ENCODE results near the gene CST1.

Gene CST1

DNA sequence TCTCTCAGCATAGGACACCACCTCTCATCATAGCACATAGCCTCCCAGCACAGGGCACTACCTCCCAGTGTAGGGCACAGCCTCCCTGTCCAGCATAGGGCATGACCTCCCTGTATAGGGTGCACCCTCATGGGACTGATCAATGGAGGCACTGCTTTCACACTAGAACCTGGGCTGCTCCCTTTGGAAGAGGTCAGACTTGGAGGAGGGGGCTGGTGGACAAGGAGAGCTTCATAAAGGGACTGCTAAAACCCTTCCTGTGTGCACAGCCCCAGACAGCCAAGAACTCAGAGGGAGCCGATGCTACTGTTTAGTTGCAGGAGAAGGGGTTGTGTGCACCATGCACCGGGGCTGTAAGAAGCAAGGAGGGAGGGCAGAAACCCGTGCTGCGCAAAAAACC, 40.0 kb downstream of the CST1 start:
- Mint-ChIP-seq H3K9me3 (no peaks in the 10 kb centered on the region), H3K27ac (no peak overlapping the region), H3K4me1 (no peaks in the 10 kb centered on the region), H3K36me3 (no peaks in the 10 kb centered on the region), H3K4me3 (no peak overlapping the region), H3K27me3 (peaks cover 3 to 4% of the 10 kb centered on the region in 2 donors)
- no peak for DNase-seq
- ATAC-seq (replicated peaks) = peak in 1 of 2 donors; percentile 27

DNA sequence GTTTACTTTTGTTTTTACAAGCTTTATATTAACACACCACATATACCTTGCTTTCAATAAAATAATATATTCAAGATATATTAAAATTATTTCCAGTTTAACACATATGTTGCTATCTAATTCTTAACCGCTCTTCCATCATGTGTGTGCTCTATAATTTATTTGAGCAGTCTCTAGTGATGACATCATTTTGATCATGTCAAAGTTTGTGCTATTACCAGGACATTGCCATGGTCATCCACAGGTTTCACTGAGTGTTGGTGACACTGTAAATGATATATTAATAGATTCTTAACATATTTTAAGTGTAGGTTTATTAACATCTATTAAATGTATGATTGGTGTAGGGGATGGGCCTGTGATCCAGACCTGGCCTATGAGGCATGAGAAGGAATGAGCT, 44.8 kb downstream of the CST1 start:
- Mint-ChIP-seq H3K27ac (no peak overlapping the region), H3K4me3 (no peak overlapping the region)
- no peak for DNase-seq

DNA sequence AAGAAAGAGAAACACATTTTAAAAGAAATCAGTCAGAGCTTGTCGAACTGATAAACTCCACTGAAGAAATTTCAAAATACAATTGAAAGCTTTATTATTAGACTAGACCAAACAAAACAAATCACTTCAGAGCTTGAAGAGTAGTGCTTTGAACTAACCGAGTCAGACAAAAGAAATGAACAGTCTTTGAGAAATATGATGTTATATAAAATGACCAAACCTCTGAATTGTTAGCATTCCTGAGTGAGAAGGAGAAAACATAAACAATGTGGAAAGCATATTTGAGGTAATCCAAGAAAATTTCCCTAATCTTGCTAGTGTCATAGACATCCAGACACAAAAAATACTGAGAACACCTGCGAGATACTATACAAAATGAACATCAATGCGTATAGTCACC, 48.7 kb downstream of the CST1 start:
- DNase-seq = no peak
- no peak for ATAC-seq (replicated peaks)
- H3K9me3 Mint-ChIP-seq = no peaks in the 10 kb centered on the region
- no peaks in the 10 kb centered on the region for H3K4me1 Mint-ChIP-seq
- H3K27me3 Mint-ChIP-seq = peaks cover 2 to 13% of the 10 kb centered on the region in 2 donors
- no peaks in the 10 kb centered on the region for H3K36me3 Mint-ChIP-seq
- H3K27ac Mint-ChIP-seq = no peak overlapping the region
- H3K4me3 Mint-ChIP-seq = no peak overlapping the region

More for the DNA sequence above, 44.8 kb downstream of the CST1 start:
- Mint-ChIP-seq H3K36me3 (no peaks in the 10 kb centered on the region), H3K9me3 (no peaks in the 10 kb centered on the region), H3K4me1 (no peaks in the 10 kb centered on the region), H3K27me3 (peaks cover 3 to 13% of the 10 kb centered on the region in 2 donors)
- no peak for ATAC-seq (replicated peaks)

DNA sequence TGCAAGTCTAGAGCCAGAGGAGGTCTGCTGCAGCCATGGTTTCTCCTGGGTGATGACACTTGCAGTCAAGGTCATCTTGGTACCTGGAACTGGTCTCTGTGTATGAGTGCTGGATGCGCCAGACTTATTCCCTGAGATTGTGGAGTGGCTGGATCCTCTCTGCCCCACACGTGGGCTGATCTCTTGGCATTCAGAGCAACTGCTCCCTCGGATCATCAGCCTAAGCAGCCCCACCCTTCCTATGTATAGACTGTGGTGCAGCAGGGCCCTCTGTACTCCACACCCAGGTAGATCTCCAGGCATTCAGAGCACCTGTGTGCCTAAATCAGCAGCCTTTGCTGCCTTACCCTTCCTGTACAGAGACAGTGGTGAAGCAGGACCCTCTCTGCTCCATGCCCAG, 49.8 kb downstream of the CST1 start:
- H3K36me3 Mint-ChIP-seq = no peaks in the 10 kb centered on the region
- no peak overlapping the region for H3K4me3 Mint-ChIP-seq
- H3K9me3 Mint-ChIP-seq = no peaks in the 10 kb centered on the region
- no peaks in the 10 kb centered on the region for H3K4me1 Mint-ChIP-seq
- DNase-seq (no peak), ATAC-seq (replicated peaks) (no peak)
- H3K27ac Mint-ChIP-seq = no peak overlapping the region
- H3K27me3 Mint-ChIP-seq = peaks cover 0 to 11% of the 10 kb centered on the region in 2 donors

DNA sequence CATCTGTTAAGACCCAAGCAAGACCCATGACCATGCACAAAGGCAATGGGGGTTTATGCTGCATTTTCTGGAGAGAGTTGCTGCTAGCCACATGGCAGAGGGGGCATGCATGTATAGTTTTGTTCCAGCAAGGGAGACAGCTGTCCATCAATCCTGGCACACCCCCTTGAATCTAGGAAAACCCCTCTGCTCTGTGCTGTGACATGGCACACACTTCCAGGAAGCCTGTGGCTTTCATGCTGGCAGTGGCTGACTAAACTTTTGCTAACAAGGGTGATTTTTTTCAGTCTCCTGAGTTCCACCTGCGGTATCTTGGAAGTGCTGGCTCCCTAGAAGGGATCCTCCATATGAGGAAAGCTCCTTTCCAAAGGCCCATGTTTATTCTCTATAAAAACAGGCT, 52.8 kb downstream of the CST1 start:
- no peak for ATAC-seq (replicated peaks)
- H3K9me3 Mint-ChIP-seq = no peaks in the 10 kb centered on the region
- no peak for DNase-seq
- peaks cover 0 to 9% of the 10 kb centered on the region in 2 donors for H3K27me3 Mint-ChIP-seq
- H3K27ac Mint-ChIP-seq = no peak overlapping the region
- no peaks in the 10 kb centered on the region for H3K4me1 Mint-ChIP-seq
- no peaks in the 10 kb centered on the region for H3K36me3 Mint-ChIP-seq
- H3K4me3 Mint-ChIP-seq = no peak overlapping the region

All from stimulated activated naive B cell treated with anti-CD40 and anti-IgM and Interleukin-4, amounts not matched to agents 10 μg/mL and 1 μg/mL and 100 μg/mL, for 72 hours (primary cell).